Measurements from ENCODE around the gene PDE6C.

PDE6C gene

GRCh38 chr10:93590638-93591037, 21.7 kb upstream of the PDE6C start:
- Histone ChIP-seq H3K27me3 (replicated peaks) (no peaks in the 10 kb centered on the region), H3K4me3 (ENCODE audit: low read depth, low read length) (no peak overlapping the region), H3K36me3 (replicated peaks) (no peaks in the 10 kb centered on the region), H3K27ac (no peak overlapping the region)
- in situ Hi-C loops (cut with HindIII; ENCODE audit: low pct_ligation_motif_present, low sequenced_read_pairs), result no loop called here
- DNase-seq, result no peak
- TF ChIP-seq, protein P1, sequence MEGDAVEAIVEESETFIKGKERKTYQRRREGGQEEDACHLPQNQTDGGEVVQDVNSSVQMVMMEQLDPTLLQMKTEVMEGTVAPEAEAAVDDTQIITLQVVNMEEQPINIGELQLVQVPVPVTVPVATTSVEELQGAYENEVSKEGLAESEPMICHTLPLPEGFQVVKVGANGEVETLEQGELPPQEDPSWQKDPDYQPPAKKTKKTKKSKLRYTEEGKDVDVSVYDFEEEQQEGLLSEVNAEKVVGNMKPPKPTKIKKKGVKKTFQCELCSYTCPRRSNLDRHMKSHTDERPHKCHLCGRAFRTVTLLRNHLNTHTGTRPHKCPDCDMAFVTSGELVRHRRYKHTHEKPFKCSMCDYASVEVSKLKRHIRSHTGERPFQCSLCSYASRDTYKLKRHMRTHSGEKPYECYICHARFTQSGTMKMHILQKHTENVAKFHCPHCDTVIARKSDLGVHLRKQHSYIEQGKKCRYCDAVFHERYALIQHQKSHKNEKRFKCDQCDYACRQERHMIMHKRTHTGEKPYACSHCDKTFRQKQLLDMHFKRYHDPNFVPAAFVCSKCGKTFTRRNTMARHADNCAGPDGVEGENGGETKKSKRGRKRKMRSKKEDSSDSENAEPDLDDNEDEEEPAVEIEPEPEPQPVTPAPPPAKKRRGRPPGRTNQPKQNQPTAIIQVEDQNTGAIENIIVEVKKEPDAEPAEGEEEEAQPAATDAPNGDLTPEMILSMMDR (IDR thresholded peaks at IDR 0.05; ENCODE audit: low read depth, low read length, missing control alignments), result no peak

- TF ChIP-seq, protein P1 (IDR thresholded peaks at IDR 0.05; ENCODE audit: low read depth, low read length, missing control alignments), result no peak
- in situ Hi-C loops (cut with HindIII; ENCODE audit: low pct_ligation_motif_present, low sequenced_read_pairs), result no loop called here
- no peak for DNase-seq
These were observed 21.1 kb upstream of the PDE6C start for GRCh38 chr10:93591065-93591808.

DNA sequence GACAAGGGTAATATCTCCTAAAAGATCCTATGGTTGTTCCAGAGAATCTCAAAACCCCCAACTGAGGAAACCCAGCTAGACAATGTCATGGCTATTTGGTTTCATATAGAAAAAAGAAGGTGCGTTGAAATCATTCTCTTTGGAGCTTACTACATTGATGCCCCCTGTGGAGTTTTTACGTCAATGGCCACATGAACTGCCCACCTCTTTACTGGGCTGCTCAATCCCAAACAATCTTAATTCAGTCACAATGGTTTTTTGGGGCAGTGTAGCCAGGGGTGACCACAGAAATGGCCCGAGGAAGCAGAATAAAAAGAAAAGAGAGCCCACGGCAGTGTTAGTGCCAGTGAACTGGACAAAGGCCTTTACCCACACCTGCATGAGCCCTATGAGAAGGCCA, 19.1 kb upstream of the PDE6C start:
- in situ Hi-C loops (cut with HindIII; ENCODE audit: low pct_ligation_motif_present, low sequenced_read_pairs), result no loop called here
- TF ChIP-seq, protein P1 (IDR thresholded peaks at IDR 0.05; ENCODE audit: low read depth, low read length, missing control alignments), result no peak
- Histone ChIP-seq H3K27ac (no peak overlapping the region), H3K4me3 (ENCODE audit: low read depth, low read length) (no peak overlapping the region), H3K27me3 (replicated peaks) (no peaks in the 10 kb centered on the region), H3K36me3 (replicated peaks) (no peaks in the 10 kb centered on the region)
- DNase-seq, result no peak

More at GRCh38 chr10:93591065-93591808, 21.1 kb upstream of the PDE6C start:
- Histone ChIP-seq H3K36me3 (replicated peaks) (no peaks in the 10 kb centered on the region), H3K27me3 (replicated peaks) (no peaks in the 10 kb centered on the region), H3K4me3 (ENCODE audit: low read depth, low read length) (no peak overlapping the region), H3K27ac (no peak overlapping the region)

GRCh38 chr10:93593749-93594148, 18.6 kb upstream of the PDE6C start:
- DNase-seq, result no peak
- Histone ChIP-seq H3K36me3 (replicated peaks) (no peaks in the 10 kb centered on the region), H3K27ac (no peak overlapping the region), H3K4me3 (ENCODE audit: low read depth, low read length) (no peak overlapping the region), H3K27me3 (replicated peaks) (no peaks in the 10 kb centered on the region)
- TF ChIP-seq, protein P1 (IDR thresholded peaks at IDR 0.05; ENCODE audit: low read depth, low read length, missing control alignments), result no peak
- in situ Hi-C loops (cut with HindIII; ENCODE audit: low pct_ligation_motif_present, low sequenced_read_pairs), result no loop called here

- DNase-seq, result no peak
- Histone ChIP-seq H3K27me3 (replicated peaks) (no peaks in the 10 kb centered on the region), H3K4me3 (ENCODE audit: low read depth, low read length) (no peak overlapping the region), H3K36me3 (replicated peaks) (no peaks in the 10 kb centered on the region), H3K27ac (no peak overlapping the region)
- TF ChIP-seq, protein P1 (IDR thresholded peaks at IDR 0.05; ENCODE audit: low read depth, low read length, missing control alignments), result no peak
- in situ Hi-C loops (cut with HindIII; ENCODE audit: low pct_ligation_motif_present, low sequenced_read_pairs), result no loop called here
These were observed 17.8 kb upstream of the PDE6C start for GRCh38 chr10:93594518-93594917.

Data from brain microvascular endothelial cell (primary cell).